Measurements from ENCODE around the gene NFKBIB.
"Not testable (repeated sequence)": the region's sequence is repeated elsewhere in the genome, so short reads cannot be mapped to it uniquely, and the experiment has no call there.

Gene NFKBIB

DNA sequence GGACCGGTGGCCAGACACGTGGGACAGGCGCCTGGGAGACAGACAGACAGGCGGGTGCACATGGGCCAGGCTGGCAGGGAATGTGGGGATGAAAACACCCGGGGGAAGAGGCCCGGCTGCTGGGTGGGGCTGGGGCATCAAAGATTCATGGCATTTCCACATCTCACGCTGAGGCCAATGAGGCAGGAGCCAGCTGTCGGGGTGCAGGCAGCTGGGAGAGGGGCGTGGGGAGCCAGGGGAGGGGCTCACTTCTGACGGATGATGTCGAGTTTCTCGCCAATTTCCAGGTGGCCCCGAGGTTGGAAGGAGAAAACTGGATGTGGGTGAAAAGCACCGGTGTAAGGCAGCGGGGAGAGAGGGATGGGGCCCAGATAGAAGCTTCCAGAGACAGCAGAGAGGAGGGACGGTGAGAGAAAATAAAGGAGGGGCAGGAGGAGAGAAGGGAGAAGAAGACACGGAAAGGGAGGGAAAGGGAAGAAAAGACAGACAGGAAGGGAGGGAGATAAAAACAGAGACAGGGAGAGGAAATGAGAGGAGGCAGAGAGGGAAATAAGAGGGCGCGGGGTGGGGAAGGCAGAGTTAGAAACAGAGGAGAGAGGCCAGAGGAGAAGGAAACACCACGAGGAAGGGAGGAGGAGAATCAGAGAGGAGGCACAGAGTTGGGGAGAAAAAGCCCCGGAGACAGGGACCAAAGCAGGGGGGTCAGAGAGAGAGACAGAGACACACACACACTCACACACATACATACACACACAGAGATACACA is 20.2 kb downstream of the NFKBIB start:
- in situ Hi-C loops (cut with HindIII; ENCODE audit: low pct_ligation_motif_present, low pct_unique_long_range_greater_than_20kb, low sequenced_read_pairs), result no loop called here
- DNase-seq, result no peak

DNA sequence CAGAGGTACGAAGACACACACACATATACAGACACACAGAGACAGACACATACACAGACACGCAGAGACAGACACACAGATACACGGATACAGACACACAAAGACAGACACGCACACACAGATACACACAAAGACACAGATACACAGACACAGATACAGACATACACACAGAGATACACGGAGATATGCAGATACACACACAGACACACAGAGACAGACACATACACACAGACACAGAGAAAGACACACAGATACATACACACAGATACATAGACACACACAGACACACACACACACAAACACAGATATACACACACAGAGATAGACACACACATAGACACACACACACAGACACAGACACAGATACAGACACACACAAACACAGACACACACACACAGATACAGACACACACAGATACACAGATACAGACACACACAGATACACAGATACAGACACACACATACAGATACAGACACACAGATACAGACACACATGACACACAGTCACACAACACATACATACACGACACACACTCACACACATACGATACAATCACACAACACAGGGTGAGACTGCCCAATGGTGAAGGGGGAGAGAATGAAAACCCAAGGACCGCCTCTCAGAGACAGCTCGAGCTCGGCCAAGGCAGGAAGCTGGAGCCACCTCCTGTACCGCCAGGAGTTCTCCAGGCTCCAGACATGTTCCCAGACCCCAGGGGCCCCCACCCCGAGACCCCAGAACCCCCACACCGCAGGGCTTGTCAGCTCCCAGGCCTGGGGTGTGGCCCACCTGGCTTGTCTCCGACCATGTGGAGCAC is 21.0 kb downstream of the NFKBIB start:
- DNase-seq, result no peak
- in situ Hi-C loops (cut with HindIII; ENCODE audit: low pct_ligation_motif_present, low pct_unique_long_range_greater_than_20kb, low sequenced_read_pairs), result no loop called here

DNA sequence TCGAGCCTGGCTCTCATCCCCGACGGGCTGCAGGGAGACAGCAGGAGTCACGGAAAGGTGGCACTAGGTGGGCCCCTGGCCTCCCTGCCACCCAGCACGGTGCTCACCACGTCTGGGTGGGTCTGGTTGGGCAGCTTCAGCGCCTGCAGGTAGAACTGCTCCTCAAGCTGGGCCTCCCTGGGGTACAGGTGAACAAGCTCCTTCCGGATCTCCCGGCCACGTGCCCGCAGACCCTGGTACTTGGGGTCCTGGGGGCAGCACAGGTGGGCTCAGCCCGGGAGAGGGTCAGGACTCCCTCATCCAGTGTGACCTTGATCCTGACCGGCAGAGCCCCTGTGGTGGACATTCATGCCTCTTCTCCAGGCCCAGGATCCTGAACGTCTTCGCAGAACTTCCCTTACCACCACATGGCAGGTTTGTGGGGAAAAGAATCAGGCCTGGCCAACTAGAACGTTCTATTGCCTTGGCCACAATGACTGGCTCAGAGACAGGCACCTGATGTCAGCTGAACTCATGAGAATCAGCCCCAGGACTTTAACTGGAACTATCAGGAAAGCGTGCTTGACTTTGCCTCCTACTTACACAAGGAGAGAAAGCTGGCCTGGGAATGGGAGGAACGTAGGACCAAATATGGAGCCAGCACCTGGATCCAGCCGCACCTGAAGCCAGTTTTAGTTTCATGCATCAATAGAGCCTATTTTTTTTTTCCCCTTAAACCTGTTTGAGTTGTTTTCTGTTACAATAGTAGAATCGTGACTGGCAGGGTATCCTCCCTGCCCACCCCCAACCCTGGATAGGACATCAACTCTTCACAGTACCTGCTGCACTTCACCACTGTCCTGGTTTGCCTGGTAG is 21.9 kb downstream of the NFKBIB start:
- in situ Hi-C loops (cut with HindIII; ENCODE audit: low pct_ligation_motif_present, low pct_unique_long_range_greater_than_20kb, low sequenced_read_pairs), result no loop called here
- no peak for DNase-seq

DNA sequence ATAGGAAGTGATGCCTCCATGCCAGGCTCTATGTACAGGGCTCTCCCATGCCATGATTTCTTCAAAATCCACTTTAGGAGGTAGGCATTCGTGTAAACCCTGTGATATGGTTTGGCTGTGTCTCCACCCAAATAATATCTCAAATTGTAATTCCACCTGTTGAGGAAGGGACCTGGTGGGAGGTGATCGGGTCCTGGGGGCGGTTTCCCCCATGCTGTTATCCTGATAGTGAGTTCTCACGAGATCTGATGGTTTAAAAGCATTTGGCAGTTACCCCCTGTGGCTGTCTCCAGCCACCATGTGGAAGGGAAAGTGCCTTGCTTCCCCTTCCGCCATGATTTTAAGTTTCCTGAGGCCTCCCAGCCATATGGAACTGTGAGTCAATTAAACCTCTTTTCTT is 22.7 kb downstream of the NFKBIB start:
- in situ Hi-C loops (cut with HindIII; ENCODE audit: low pct_ligation_motif_present, low pct_unique_long_range_greater_than_20kb, low sequenced_read_pairs), result no loop called here
- no peak for DNase-seq

DNA sequence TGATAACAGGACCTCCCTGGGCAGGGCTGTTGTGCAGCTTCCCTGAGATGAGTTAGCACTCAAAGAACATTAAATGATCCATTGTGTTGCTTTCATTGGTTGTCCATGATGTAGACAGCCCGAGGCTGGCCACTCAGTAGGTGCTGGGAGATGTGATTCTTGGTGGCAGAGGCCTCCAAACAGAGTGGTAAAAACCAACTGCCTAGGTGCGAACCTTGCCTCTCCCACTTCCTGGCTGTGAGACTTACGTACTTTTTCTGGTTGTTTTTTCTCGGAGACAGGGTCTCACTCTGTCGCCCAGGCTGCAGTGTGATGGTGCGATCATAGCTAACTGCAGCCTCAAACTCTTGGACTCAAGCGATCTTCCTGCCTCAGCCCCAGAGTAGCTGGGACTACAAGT is 24.6 kb downstream of the NFKBIB start:
- in situ Hi-C loops (cut with HindIII; ENCODE audit: low pct_ligation_motif_present, low pct_unique_long_range_greater_than_20kb, low sequenced_read_pairs), result no loop called here
- no peak for DNase-seq

DNA sequence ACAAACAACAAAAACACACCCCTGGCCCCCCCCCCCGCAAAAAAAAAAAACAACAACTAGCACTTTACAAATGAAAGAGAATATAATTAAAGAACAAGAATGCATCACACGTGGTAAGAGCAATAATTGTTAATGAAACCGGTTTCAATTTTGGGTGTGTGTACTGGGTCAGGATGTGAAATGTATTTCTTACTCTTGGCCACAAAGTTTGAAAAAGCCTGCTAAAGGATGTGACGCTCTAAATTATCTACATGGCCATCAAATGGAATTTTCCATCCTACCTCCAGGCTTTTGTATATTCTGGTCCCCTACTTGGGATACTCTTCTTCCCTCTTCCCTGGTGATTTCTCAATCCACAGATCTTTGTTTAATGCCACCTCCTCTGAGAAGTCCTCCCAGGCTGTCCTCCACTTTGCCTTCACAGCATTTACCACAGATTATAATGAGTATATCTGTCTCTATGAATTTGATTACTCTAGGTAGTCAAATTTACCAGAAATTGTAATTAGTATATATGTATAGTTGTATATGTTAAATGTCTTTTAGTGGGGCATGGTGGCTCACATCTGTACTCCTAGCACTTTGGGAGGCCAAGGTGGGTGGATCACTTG is 28.7 kb downstream of the NFKBIB start:
- no peak for DNase-seq
- in situ Hi-C loops (cut with HindIII; ENCODE audit: low pct_ligation_motif_present, low pct_unique_long_range_greater_than_20kb, low sequenced_read_pairs), result no loop called here

DNA sequence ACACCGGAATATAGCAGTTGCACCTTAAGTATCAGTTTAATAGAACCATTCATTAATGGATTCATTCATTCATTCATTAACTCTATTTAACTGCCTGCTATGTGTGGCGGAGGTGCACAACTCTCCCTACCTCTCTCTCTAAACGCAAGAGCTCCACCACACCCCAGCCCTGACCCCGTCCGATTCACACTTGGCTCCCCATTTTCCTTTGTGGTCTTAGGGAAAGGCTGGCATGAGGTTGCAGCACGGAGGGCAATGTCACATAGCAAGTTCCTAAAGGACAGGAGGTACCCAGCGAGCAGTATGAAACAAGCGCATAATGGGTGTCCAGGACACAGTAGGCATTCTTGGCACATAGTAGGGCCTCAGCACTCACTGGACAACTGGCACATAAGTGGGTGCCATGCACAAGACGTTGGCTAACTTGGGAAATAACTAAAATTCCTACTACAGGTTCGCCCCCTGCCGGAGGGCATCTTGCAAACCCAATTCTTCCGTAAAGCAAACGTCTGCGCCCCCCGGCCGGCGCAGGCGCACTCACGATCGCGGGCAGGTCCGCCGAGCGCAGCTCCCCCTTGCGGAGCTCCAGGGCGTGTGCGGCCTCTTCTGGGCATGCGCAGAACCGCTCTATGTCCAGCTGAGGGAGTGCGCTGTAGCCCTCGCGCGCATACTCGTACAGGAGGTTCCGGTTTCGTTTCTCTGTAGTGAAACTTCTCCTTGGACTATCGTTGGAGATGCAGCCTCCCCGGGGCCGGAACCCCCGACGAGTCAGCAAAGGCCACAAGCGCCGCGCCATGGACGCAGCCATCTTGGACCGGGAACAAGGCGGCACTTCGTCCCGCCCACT is 30.4 kb downstream of the NFKBIB start, which contains the start of gene SARS2:
SARS2 (minus strand) TSS at position 835 of the 847 bp plus-strand sequence; CDS start at position 808, 27 bp downstream.
- in situ Hi-C loops (cut with HindIII; ENCODE audit: low pct_ligation_motif_present, low pct_unique_long_range_greater_than_20kb, low sequenced_read_pairs), result no loop called here
- DNase-seq, result peak; percentile 88

DNA sequence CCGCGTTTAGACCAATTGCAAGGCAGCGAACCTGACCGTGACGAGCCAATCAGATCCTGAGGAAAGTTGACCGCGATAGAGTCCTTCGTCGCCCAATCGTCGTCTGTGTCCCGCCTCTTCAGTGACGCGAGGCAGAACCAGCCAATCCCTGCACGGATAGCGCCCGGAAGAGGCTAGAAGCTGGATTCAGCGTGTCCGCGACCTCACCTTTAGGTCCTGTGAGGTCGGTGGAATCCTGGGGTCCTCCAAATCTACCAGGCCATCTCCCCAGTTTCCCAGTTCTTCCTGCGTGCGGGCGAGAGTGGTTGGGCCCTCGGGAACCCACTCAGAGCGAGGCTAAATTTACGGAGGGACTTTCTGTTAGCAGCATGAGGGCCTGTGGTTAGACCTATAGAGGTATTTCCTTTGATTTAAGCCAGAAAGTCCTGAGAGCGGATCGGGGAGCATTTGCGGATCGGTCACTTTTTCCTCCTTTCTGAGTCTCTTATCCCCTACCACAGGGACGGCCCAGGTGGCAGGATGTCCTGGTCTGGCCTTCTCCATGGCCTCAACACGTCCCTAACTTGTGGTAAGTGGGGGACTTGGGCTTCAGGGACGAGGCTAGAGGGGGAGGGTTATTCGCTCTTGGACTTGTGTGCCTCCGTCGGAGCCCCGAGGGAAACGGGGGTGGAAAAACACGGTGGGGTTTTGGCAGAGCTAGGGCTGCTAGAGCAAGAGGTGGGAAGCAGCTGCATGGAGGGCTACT is 31.2 kb downstream of the NFKBIB start, which contains the start of gene MRPS12:
MRPS12 (plus strand) TSS at position 169 of the 745 bp plus-strand sequence; CDS start at position 520, 351 bp downstream.
- in situ Hi-C loops (cut with HindIII; ENCODE audit: low pct_ligation_motif_present, low pct_unique_long_range_greater_than_20kb, low sequenced_read_pairs), result no loop called here

DNA sequence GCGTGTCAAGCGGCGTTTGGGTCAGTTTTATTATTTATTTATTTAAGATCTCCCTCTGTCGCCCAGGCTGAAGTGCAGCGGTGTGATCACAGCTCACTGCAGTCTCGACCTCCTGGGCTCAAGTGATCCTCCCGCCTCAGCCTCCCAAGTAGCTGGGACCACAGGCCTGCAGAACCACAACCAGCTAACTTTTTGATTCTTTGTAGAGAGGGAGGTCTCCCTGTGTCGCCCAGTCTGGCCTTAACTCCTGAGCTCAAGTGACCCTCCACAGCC is 31.7 kb downstream of the NFKBIB start:
- DNase-seq, result no peak
- in situ Hi-C loops (cut with HindIII; ENCODE audit: low pct_ligation_motif_present, low pct_unique_long_range_greater_than_20kb, low sequenced_read_pairs), result no loop called here

More for the DNA sequence above, 31.2 kb downstream of the NFKBIB start, which contains the start of gene MRPS12:
- peak; percentile 98 for DNase-seq

DNA sequence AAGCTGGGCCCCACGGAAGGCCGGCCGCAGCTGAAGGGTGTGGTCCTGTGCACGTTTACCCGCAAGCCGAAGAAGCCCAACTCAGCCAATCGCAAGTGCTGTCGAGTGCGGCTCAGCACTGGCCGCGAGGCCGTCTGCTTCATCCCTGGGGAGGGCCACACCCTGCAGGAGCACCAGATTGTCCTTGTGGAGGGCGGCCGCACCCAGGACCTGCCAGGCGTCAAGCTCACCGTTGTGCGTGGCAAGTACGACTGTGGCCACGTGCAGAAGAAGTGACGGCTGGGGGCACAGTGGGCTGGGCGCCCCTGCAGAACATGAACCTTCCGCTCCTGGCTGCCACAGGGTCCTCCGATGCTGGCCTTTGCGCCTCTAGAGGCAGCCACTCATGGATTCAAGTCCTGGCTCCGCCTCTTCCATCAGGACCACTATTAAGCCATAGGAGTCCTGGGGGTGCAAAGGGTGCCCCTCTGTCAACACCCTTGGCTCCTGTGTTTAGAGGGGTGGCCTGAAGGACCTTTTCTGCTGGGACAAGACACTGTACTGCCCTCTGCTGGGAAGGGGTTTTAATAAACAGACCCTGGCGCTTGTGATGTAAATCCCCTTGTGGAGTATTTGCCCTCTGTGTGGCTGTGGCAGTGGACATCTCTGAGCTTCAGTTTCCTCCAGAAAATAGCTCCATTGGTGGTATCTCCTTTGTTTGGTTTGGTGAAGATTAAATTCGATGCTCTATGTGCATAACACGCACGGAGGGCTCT is 32.8 kb downstream of the NFKBIB start:
- in situ Hi-C loops (cut with HindIII; ENCODE audit: low pct_ligation_motif_present, low pct_unique_long_range_greater_than_20kb, low sequenced_read_pairs), result no loop called here
- DNase-seq, result peak; percentile 64

DNA sequence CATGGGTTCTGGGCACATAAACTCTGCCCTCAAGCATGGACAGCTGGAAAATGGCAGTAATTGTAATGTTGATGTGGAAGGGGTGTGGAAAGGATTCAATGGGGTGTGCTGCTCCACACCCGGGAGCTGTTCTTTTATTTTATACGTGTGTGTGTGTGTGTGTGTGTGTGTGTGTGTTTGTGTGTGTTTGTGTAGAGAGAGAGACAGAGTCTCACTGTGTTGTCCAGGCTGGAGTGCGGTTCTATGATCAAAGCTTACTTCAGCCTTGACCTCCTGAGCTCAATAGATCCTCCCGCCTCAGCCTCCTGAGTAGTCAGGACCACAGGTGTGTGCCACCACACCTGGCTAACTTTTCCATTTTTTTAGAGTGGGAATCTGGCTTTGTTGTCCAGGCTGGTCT is 33.8 kb downstream of the NFKBIB start:
- no peak for DNase-seq
- in situ Hi-C loops (cut with HindIII; ENCODE audit: low pct_ligation_motif_present, low pct_unique_long_range_greater_than_20kb, low sequenced_read_pairs), result no loop called here

DNA sequence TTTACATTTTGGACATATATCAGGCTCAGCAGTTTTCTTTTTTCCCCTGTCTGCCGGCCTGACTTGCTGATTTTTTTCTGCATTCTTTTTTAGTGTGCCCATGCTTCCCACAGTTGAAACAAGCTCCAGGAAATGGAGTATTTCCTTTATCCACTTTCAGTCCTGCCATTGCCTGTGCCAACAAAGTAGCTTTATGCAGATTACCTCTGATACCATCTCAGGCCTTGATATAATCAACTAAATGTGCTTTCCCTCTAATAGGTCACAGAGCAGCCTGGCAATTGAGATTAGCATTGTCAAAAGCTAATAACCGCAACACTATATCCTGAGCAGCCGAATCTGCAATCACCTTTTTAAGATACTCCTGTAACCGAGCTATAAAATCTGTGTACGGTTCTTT is 40.2 kb downstream of the NFKBIB start:
- no peak for DNase-seq
- in situ Hi-C loops (cut with HindIII; ENCODE audit: low pct_ligation_motif_present, low pct_unique_long_range_greater_than_20kb, low sequenced_read_pairs), result no loop called here

DNA sequence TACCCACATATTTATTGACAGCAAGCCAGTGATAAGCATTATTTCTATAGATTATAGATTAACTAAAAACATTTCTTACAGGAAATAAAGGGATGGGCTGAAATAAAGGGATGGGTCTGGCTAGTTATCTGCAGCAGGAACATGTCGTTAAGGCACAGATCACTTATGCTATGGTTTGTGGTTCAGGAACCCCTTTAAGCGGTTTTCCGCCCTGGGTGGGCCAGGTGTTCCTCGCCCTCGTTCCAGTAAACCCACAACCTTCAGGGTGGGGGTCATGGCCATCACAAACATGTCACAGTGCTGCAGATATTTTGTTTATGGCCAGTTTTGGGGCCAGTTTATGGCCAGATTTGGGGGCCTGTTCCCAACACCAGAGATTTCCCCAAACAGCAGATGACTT is 41.7 kb downstream of the NFKBIB start:
- DNase-seq; in situ Hi-C loops (cut with HindIII; ENCODE audit: low pct_ligation_motif_present, low pct_unique_long_range_greater_than_20kb, low sequenced_read_pairs): not testable (repeated sequence)

DNA sequence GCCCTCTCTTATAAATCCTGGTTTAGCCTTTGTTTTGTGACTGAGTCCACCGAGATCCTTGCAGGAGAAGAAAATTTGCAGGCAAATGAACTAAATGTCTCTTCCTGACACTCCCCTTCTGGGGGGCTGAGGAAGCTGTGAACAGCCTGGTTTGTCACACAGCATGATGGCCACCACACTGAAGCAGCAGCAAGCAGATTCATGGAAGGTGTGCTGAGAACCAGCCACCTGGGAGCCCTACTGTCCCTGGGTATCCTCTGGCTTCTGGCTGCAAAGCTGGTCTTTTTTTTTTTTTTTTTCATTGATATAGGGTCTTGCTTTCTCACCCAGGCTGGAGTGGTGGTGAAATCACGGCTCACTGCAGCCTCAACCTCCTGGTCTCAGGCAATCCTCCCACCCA is 42.2 kb downstream of the NFKBIB start:
- DNase-seq, result no peak
- in situ Hi-C loops (cut with HindIII; ENCODE audit: low pct_ligation_motif_present, low pct_unique_long_range_greater_than_20kb, low sequenced_read_pairs), result no loop called here

DNA sequence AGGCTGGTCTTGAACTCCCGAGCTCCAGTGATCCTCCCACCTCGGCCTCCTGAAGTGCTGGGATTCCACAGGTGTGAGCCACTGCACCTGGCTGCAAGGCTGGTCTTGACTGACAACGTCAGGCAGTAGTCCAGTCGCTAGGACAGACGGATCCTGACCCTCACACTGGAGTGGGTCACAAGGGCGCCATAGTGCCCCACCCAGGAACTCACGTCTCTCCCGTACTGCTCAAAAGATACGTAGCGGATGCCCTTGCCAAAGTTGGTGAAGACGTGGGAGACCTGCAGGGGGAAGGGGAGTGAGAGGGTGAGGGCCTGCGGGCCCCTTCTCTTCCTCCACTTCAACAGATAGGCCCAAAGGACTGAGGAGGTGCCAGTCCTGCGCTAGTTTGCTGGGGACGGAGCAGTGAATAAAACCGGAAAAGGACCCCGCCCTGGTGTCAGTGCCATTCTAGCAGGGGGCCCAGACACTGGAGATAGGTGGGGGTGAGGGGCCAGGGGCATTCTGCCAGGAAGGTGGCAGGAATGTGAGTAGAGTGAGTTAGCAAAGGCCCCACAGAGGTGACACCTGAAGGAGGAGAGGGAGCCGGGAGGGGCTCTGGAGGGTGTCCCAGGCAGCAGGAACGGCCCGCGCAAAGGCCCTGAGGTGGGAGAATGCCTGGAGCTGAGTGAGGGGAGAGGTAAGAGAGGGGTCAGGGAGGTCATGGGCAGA is 42.9 kb downstream of the NFKBIB start:
- no peak for DNase-seq
- in situ Hi-C loops (cut with HindIII; ENCODE audit: low pct_ligation_motif_present, low pct_unique_long_range_greater_than_20kb, low sequenced_read_pairs), result no loop called here

DNA sequence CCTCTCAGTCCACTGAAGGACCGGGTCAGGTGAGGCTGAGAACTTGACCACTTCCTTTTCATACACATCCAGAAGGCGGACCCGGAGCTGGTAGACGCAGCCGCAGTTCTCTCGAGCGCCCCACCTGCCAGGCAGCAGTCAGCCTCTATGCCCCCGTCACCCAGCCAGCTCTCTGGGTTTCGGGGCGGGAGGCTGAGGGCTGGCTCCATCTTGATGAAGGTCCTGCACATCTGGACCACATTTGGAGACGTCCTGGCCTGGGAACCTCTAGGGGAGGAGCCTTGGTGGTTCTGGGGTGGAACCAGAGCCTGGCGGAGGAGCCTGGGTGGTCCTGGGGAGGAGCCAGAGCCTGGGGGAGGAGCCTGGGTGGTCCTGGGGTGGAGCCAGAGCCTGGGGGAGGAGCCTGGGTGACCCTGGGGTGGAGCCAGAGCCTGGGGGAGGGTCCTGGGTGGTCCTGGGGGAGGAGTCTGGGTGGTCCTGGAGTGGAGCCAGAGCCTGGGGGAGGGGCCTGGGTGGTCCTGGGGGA is 45.3 kb downstream of the NFKBIB start:
- no peak for DNase-seq
- in situ Hi-C loops (cut with HindIII; ENCODE audit: low pct_ligation_motif_present, low pct_unique_long_range_greater_than_20kb, low sequenced_read_pairs), result no loop called here
